ENCODE measurements around the gene SAP30. TPM values are rescaled to one million over a fixed set of nuclear protein-coding genes. Genes with fewer than 3 reads are reported as not detected.

Gene SAP30
- total and polyA plus RNA-seq, 9 donors: 10.7 to 32.3 (median 15.7) TPM

DNA sequence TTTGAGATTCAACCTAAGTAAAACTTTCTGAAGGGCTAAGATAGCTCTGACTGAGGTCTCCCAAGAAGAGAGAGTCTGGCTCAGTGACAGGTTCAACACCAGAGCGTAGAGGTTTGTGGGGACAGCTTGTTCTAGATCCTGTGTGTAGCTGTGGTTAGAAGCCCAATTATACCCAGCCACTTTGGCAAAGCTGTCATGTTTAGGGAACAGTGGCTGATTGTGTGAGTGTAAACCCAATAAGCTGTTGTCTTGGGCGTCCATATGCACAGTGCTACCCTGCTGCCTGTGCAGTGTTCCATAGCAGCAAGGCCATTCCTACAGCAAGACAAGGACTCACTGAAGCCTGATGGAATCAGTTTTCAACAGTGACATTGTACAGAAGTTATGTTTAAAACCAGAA is 39.3 kb downstream of the SAP30 start:
- H3K4me3 ChIP-seq: no peak overlapping the region
- TF ChIP-seq POLR2A (IDR thresholded peaks at IDR 0.05) (no peak), EP300 (IDR thresholded peaks at IDR 0.05) (no peak)
- TF ChIP-seq, protein P1, sequence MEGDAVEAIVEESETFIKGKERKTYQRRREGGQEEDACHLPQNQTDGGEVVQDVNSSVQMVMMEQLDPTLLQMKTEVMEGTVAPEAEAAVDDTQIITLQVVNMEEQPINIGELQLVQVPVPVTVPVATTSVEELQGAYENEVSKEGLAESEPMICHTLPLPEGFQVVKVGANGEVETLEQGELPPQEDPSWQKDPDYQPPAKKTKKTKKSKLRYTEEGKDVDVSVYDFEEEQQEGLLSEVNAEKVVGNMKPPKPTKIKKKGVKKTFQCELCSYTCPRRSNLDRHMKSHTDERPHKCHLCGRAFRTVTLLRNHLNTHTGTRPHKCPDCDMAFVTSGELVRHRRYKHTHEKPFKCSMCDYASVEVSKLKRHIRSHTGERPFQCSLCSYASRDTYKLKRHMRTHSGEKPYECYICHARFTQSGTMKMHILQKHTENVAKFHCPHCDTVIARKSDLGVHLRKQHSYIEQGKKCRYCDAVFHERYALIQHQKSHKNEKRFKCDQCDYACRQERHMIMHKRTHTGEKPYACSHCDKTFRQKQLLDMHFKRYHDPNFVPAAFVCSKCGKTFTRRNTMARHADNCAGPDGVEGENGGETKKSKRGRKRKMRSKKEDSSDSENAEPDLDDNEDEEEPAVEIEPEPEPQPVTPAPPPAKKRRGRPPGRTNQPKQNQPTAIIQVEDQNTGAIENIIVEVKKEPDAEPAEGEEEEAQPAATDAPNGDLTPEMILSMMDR (IDR thresholded peaks at IDR 0.05): no peak
- H3K27me3 ChIP-seq: no peaks in the 10 kb centered on the region
- no peaks in the 10 kb centered on the region for H3K4me1 ChIP-seq (ENCODE audit: insufficient read depth)
- no peak overlapping the region for H3K27ac ChIP-seq
- no peaks in the 10 kb centered on the region for H3K9me3 ChIP-seq
- H3K36me3 ChIP-seq: no peaks in the 10 kb centered on the region
- DNase-seq: no peak
- intact Hi-C loops (cut with DNase I): loop anchor here (5.0 to 10.0 kb wide), 4 partner anchors 82 to 395 kb away; no protein-coding TSS in a partner anchor
- WGBS, 3 donors: 40 to 50% (median 47%) methylated on average over 2 of the region's 2 CpGs

DNA sequence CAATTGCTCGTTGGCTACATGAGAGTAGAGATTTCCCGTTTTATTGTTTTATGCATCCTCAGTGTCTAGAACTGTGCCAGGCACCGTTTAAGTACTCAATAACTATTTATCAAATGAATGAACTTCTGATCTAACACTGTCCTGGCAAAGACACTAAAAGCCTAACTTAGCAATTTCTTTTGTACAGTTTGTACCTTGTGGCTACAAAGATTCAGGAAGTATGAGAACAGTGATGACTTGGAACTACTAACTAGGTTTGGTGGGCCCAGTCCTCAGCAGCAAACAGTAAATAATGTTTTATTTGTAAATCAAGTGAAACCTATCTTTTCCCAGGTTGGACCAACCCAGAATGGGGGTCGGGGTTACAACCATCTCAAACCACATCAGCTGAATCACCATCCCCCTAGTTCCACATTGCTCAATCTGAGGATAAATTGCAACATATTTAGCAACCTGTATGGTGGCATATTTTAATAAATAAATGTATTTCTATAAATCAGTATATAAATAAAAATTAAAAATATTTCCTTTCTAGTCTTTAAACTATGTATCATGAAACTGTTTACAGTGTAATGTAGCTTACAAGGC is 40.4 kb downstream of the SAP30 start:
- no peaks in the 10 kb centered on the region for H3K27me3 ChIP-seq
- TF ChIP-seq, protein P1 (IDR thresholded peaks at IDR 0.05): no peak
- TF ChIP-seq EP300 (IDR thresholded peaks at IDR 0.05) (no peak), POLR2A (IDR thresholded peaks at IDR 0.05) (no peak)
- no peaks in the 10 kb centered on the region for H3K4me1 ChIP-seq (ENCODE audit: insufficient read depth)
- no peak overlapping the region for H3K27ac ChIP-seq
- no peaks in the 10 kb centered on the region for H3K36me3 ChIP-seq
- no peak overlapping the region for H3K4me3 ChIP-seq
- H3K9me3 ChIP-seq: no peaks in the 10 kb centered on the region
- 52 to 57% (median 56%) methylated on average over 4 of the region's 4 CpGs for WGBS, 3 donors
- DNase-seq: no peak
- intact Hi-C loops (cut with DNase I): loop anchor here (5.0 to 10.0 kb wide), 4 partner anchors 81 to 396 kb away; no protein-coding TSS in a partner anchor

DNA sequence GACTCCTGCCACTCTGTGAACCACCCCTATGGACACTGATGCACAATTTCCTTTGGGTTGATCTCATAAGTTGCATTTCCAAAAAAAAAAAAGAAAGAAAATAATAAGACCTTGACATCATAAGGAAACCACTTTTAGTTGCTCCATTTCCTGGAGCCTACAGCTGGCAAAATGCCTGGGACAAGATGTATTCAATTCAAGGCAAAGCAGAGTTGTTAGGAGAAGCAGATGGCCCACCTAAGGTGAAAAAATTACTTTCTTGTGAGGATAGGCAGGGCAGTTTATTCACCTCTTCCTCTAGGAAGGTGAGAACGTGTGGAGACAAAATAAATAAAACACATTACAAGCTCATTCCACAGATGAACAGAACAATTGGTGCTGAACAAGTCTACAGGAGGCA is 42.3 kb downstream of the SAP30 start:
- intact Hi-C loops (cut with DNase I): loop anchor here (5.0 to 10.0 kb wide), 4 partner anchors 79 to 398 kb away; no protein-coding TSS in a partner anchor
- no peak overlapping the region for H3K27ac ChIP-seq
- no peaks in the 10 kb centered on the region for H3K9me3 ChIP-seq
- no peaks in the 10 kb centered on the region for H3K36me3 ChIP-seq
- no peaks in the 10 kb centered on the region for H3K4me1 ChIP-seq (ENCODE audit: insufficient read depth)
- no peak overlapping the region for H3K4me3 ChIP-seq
- WGBS, 3 donors: 65 to 76% (median 73%) methylated on average over 1 of the region's 1 CpG
- DNase-seq: no peak
- H3K27me3 ChIP-seq: no peaks in the 10 kb centered on the region
- TF ChIP-seq POLR2A (IDR thresholded peaks at IDR 0.05) (no peak), EP300 (IDR thresholded peaks at IDR 0.05) (no peak)
- TF ChIP-seq, protein P1 (IDR thresholded peaks at IDR 0.05): no peak

DNA sequence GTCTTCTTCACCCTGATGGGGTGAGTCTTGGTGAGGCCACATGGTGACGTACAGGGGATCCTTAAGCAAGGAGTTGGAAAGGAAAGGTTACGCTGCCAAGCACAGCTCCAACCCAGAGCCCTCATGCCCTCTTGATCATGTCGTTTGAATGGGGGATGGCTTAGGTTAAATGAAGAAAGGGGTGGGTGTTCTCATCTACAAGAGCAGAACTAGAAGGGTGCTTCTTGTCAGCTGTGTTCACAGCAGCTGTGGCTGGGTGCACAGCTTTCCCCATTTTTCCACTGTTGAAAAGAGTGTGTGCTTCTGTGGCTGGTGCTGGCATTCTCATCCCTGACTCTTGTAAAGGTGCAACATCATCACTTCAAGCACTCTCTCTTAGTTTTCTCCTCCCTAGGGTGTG is 43.7 kb downstream of the SAP30 start:
- 79 to 88% (median 84%) methylated on average over 3 of the region's 3 CpGs for WGBS, 3 donors
- H3K27ac ChIP-seq: no peak overlapping the region
- no peak for DNase-seq

More for the DNA sequence above, 43.7 kb downstream of the SAP30 start:
- no peaks in the 10 kb centered on the region for H3K36me3 ChIP-seq
- H3K9me3 ChIP-seq: no peaks in the 10 kb centered on the region
- H3K27me3 ChIP-seq: no peaks in the 10 kb centered on the region
- TF ChIP-seq POLR2A (IDR thresholded peaks at IDR 0.05) (no peak), EP300 (IDR thresholded peaks at IDR 0.05) (no peak)
- TF ChIP-seq, protein P1 (IDR thresholded peaks at IDR 0.05): no peak
- no peaks in the 10 kb centered on the region for H3K4me1 ChIP-seq (ENCODE audit: insufficient read depth)
- intact Hi-C loops (cut with DNase I): loop anchor here (5.0 to 10.0 kb wide), 4 partner anchors 78 to 400 kb away; no protein-coding TSS in a partner anchor
- no peak overlapping the region for H3K4me3 ChIP-seq
